Psoas muscle (tissue), 8 donors: ENCODE results near the gene PLIN4. TPM values are rescaled to one million over a fixed set of nuclear protein-coding genes. Genes with fewer than 3 reads are reported as not detected.

Experiments
- ATAC-seq, 4 donors: fragments of 200-7000 bp; cut with Tn5 transposase; one replicate each; pipeline ENCODE4 v1.9.1; 2020; ENCODE audit warnings: moderate library complexity in 3 of 4, mild to moderate bottlenecking in 2 of 4
- DNase-seq, 2 donors: peaks; one replicate each; pipeline ENCODE4 v3.0.0-alpha.2; 2020
- H3K27ac ChIP-seq: fragments of 200-600 bp; one replicate; pipeline ENCODE4 v1.8.0; 2022
- H3K27me3 ChIP-seq, 3 donors: fragments of 200-600 bp in 1 of 3; one replicate each; pipeline versions ENCODE4 v1.6.1 to v1.8.0; 2013 to 2022; ENCODE audit warnings: low read length in 2 of 3, mild to moderate bottlenecking in 2 of 3, moderate library complexity in 1 of 3; ENCODE audit not compliant: insufficient read depth in 3 of 3
- H3K36me3 ChIP-seq, 2 donors: fragments of 200-600 bp in 1 of 2; one replicate each; pipeline versions ENCODE4 v1.6.1 to v1.8.0; 2013 to 2022; ENCODE audit warnings: low read depth in 1 of 2, mild to moderate bottlenecking in 1 of 2, moderate library complexity in 1 of 2; ENCODE audit not compliant: insufficient read depth in 1 of 2
- H3K4me1 ChIP-seq: fragments of 200-600 bp; one replicate; pipeline ENCODE4 v1.8.0; 2022
- H3K4me3 ChIP-seq: fragments of 200-600 bp; one replicate; pipeline ENCODE4 v1.8.0; 2022; ENCODE audit warnings: mild to moderate bottlenecking
- H3K9me3 ChIP-seq: fragments of 200-600 bp; one replicate; pipeline ENCODE4 v1.8.0; 2022
- CTCF ChIP-seq: fragments of 200-600 bp; IDR thresholded peaks from one replicate; pipeline ENCODE4 v1.8.0; 2022; ENCODE audit warnings: antibody characterized with exemption
- WGBS, 3 donors: extraction: QIAGEN DNeasy Blood & Tissue Kit; methylation state at CpG; one replicate each; pipeline versions ENCODE4 v1.1.6 to v1.1.7; 2013; 5-methylcytosine and 5-hydroxymethylcytosine counted together
- intact Hi-C, 2 donors: fragments of 100-400 bp; cut with DNase I; formaldehyde crosslinking; loops; one replicate each; pipeline versions ENCODE4 v1.11.0 to v1.14.2; 2022
- polyA plus RNA-seq, 3 donors: library from polyadenylated mRNA; stranded (reverse); fragments of 200-250 nt; gene quantifications; one replicate each; pipeline ENCODE4 v1.2.3, GENCODE V29; 2013
- total RNA-seq, 4 donors: library from RNA; stranded (reverse); fragmentation: NEBNext Ultra II Directional in 2 of 4; extraction: Animal tissue kit (Norgen Biotek cat#: 25700) in 2 of 4; gene quantifications; one replicate each; pipeline versions ENCODE4 v1.2.1 to v1.2.4, GENCODE V29; 2021 to 2023
- donor health status: healthy with polysubstance abuse.
- donor health status: DM: no; HTN: no; CAD: no; lungs with moderate emphysema.
- donor health status: Bipolar disorder and iron deficiency.
- donor health status: healthy.
- donor health status: DM: yes; HTN: yes; CAD: no.
- donor health status: DM: no; HTN: no; CAD: no.
- donor health status: DM: no; HTN: no; CAD: no.
- donor health status: DM: yes; HTN: yes; CAD: no.

PLIN4 gene
- total and polyA plus RNA-seq, 7 donors = 29.0 to 309 (median 115) TPM

GRCh38 chr19:4473763-4474513 is 44.3 kb downstream of the PLIN4 start:
- DNase-seq (no peak), ATAC-seq (no peak)
- TF ChIP-seq CTCF = no peak
- Histone ChIP-seq H3K4me1 (peaks cover 4% of the 10 kb centered on the region), H3K4me3 (peak overlapping the region; percentile 91), H3K9me3 (no peaks in the 10 kb centered on the region), H3K27ac (no peak overlapping the region), H3K27me3 (no peaks in the 10 kb centered on the region), H3K36me3 (peaks cover 6 to 38% of the 10 kb centered on the region in 2 donors)
- intact Hi-C loops = no loop called here
- WGBS, 3 donors = 30 to 39% (median 37%) methylated on average over 23 of the region's 23 CpGs

- 18 to 24% (median 22%) methylated on average over 25 of the region's 25 CpGs for WGBS, 3 donors
- Histone ChIP-seq H3K4me1 (peaks cover 4% of the 10 kb centered on the region), H3K36me3 (peaks cover 6 to 31% of the 10 kb centered on the region in 2 donors), H3K27me3 (no peaks in the 10 kb centered on the region), H3K27ac (peak overlapping the region; percentile 61), H3K9me3 (no peaks in the 10 kb centered on the region), H3K4me3 (peak overlapping the region; percentile 91)
- DNase-seq (no peak), ATAC-seq (no peak)
- intact Hi-C loops = no loop called here
- TF ChIP-seq CTCF = no peak
Measured at GRCh38 chr19:4473011-4473762, 45.1 kb downstream of the PLIN4 start.

GRCh38 chr19:4472174-4472974 is 45.9 kb downstream of the PLIN4 start, which contains the start of gene HDGFL2:
HDGFL2 (plus strand) TSS chr19:4472297; CDS start chr19:4472351, 54 bp downstream.
- peaks cover 4% of the 10 kb centered on the region for H3K4me1 ChIP-seq
- peaks cover 6 to 23% of the 10 kb centered on the region in 2 donors for H3K36me3 ChIP-seq
- WGBS, 3 donors = 0 to 1% (median 0%) methylated on average over 35 to 71 of the region's 71 CpGs
- peak within 1 kb of the TSS; percentile 91 for H3K4me3 ChIP-seq
- ATAC-seq = no peak
- DNase-seq = peak; percentile 18 to 68
- H3K27me3 ChIP-seq = no peaks in the 10 kb centered on the region
- intact Hi-C loops = no loop called here
- TF ChIP-seq CTCF = no peak
- H3K9me3 ChIP-seq = no peaks in the 10 kb centered on the region
- H3K27ac ChIP-seq = peak within 1 kb of the TSS; percentile 79

GRCh38 chr19:4471403-4472173 is 46.7 kb downstream of the PLIN4 start:
- WGBS, 3 donors = 0 to 1% (median 0%) methylated on average over 33 of the region's 33 CpGs
- no peaks in the 10 kb centered on the region for H3K9me3 ChIP-seq
- H3K27me3 ChIP-seq = no peaks in the 10 kb centered on the region
- H3K4me1 ChIP-seq = peaks cover 4% of the 10 kb centered on the region
- DNase-seq = peak; percentile 98 to 99
- TF ChIP-seq CTCF = no peak
- intact Hi-C loops = no loop called here
- peak overlapping the region; percentile 79 for H3K27ac ChIP-seq
- H3K4me3 ChIP-seq = peak overlapping the region; percentile 91
- peaks cover 3 to 15% of the 10 kb centered on the region in 2 donors for H3K36me3 ChIP-seq
- ATAC-seq = peak; percentile 92 to 96 (median 94)
